ENCODE results near the gene USP7. TPM values are rescaled to one million over a fixed set of nuclear protein-coding genes. Genes with fewer than 3 reads are reported as not detected.
"Not testable (repeated sequence)": the region's sequence is repeated elsewhere in the genome, so short reads cannot be mapped to it uniquely, and the experiment has no call there.

USP7 gene
- polyA plus RNA-seq (ENCODE audit: insufficient read length in 4 of 4) = 100 to 1,000 TPM in 3 of 4 donors, 10 to 100 TPM in 1; 94.3 to 137 (median 127) TPM

DNA sequence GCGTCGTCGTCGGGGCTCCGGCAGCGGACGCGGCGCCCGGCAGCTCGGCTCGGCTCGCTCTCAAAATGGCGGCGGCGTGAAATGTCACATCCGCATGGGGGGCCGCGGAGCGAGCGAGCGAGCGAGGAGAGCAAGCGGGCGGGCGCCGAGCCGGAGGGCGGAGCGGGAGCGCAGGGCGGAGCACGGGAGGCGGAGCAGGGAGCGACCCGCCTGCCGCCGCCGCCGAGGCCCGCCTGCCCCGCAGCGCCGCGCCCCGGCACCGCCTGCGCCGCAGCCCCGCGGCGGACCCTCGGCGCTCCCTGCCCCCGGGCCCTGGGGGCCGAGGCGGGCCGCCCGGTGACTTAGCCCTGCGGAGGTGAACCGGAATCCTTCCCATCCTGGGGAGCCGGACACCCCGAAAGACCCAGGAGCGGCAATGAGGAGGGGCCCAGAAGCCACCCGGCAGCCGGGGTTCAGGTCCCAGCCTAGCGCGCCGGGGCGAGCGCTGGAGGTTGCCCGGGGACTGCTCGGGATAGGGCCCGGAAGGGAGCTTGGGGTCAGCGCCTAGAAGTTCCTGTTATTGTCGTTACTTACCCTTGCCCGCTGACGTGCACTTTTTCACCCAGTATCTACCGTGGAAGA, at the start of gene USP7:
Gene USP7, minus strand, starts transcription at position 86 of the 621 bp plus-strand sequence. CDS start 621 bp downstream, outside the sequence.
- peak; percentile 66 to 86 (median 82) for DNase-seq (ENCODE audit: low read depth in 4 of 4, low spot score in 3 of 4)

DNA sequence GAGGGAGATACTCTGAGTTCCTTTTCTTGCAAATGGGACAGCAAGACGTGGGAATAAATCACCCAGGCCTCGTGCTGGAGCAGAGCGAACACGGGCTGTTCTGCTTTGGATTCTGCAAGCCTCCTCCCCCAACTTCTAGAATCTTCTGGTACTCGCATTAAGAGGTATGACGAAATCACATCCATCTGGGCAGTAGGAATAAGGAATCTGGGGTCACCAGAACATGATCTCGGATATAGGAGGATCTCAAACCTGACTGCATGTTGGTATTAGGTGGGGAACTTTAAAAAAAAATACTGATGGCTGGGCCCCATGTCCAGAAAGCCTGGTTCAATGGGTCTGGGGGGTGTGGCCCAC, 49.8 kb upstream of the USP7 start:
- no peak for DNase-seq (ENCODE audit: low read depth in 4 of 4, low spot score in 3 of 4)

DNA sequence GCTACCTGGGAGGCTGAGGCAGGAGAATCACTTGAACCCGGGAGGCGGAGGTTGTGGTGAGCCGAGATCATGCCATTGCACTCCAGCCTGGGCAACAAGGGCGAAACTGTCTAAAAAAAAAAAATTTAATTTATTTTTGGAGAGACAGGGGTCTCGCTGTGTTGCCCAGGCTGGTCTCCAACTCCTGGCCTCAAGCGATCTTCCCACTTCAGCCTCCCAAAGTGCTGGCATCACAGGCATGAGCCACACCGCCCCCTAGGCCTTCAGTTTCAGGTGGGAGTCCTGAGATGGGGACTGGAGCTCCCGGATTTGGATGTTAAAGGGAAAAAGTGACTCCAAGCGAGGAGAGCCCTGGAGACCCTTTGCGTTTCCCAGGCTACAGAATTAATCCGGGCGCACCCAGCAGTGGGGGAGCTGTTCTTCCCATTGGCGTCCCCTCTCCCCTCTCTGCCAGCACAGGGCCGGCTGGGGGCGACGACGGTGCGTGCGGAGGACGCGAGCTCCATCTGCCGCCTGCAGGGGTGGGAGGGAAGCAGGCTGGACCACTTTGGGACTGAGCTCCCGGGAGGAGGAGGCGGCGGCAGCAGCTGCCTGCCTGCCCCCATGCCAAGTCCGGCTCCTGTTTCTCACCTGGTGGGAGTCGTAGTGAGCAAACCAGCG, 49.3 kb upstream of the USP7 start:
- no peak for DNase-seq (ENCODE audit: low read depth in 4 of 4, low spot score in 3 of 4)

DNA sequence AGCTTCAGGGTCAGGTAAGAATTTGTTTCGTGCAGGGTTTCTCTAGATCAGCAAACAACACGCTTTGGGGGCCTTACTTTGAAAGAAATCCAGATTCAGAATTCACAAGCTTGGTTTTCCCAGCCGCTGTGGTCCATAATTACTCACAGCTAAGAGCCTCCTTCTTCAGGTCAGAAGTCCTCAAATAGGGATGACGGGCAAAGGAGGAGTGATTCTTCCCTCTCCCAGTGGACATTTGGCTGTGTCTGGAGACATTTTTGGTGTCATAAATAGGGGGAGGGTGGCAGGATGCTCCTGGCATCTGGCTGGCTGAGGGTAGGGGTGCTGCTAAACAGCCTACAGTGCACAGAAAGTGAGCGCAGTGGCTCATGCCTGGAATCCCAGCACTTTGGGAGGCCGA, 48.6 kb upstream of the USP7 start:
- DNase-seq (ENCODE audit: low read depth in 4 of 4, low spot score in 3 of 4) = no peak

GRCh38 chr16:9008601-9009260, 45.0 kb upstream of the USP7 start:
- DNase-seq (ENCODE audit: low read depth in 4 of 4, low spot score in 3 of 4) = peak in 2 of 4 donors; percentile 28 to 40

DNA sequence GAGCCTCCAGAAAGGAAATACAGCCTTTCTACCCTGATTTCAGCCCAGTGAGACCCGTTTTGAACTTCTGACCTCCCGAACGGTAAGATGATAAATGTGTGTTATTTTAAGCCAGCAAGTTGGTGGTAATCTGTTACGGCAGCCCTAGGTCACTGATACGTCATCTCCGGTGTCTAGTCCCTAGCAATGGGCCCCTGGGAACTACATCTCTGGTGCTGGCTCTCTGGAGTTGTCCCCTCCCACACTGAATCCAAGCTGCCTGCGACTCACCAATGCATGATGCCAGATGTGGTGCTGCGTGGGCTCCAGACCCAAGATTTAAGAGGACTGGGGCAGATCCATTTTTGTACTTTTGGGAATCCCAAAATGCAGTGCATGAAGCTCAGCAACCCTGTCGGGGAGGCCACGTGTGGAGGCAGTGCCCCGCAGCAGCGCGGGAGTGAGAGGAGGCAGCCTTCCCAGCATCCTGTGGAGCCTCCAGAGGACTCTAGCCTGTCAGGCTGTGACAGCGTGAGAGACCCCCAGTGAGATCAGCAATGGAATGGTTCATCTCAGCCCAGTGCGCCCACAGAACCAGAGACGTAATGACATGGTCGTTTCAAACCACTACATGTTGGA, 43.6 kb upstream of the USP7 start:
- no peak for DNase-seq (ENCODE audit: low read depth in 4 of 4, low spot score in 3 of 4)

- DNase-seq (ENCODE audit: low read depth in 4 of 4, low spot score in 3 of 4) = no peak
Measured at GRCh38 chr16:9004183-9004582, 40.5 kb upstream of the USP7 start.

- DNase-seq (ENCODE audit: low read depth in 4 of 4, low spot score in 3 of 4) = no peak
Measured at GRCh38 chr16:9003763-9004162, 40.1 kb upstream of the USP7 start.

DNA sequence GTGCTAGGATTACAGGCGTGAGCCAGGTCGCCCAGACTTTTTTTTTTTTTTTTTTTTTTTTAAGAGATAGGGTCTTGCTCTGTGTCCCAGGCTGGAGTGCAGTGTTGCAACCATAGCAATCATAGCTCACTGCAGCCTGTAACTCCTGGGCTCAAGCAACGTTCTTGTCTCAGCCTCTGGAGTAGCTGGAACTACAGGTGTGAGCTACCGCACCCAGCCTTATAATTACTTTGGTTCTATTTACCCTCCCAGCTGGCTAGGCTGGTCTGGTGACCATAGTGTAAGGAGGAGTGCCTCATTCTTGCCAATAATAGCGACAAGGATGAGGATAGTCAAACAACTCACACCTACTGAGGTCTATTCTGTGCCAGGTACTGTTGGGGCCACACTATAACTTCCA, 39.6 kb upstream of the USP7 start:
- DNase-seq (ENCODE audit: low read depth in 4 of 4, low spot score in 3 of 4) = no peak

DNA sequence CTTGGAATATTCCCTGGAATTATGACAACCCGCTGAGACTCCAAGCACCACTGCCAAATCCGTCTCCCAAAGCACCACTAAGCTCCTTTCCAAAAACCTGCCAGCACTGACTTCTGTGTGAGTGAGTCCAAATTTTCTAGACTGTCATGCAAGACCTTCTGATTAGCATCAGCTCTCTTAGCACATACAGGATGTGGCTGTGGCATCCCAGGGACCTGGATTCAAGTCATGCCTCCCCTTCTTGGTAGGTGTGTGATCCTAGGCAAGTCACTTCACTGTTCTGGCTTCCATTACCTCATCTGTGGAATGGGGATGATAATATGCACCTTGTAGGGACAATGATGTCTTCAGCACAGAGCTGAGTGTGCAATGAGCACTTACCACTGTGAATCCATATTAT, 38.3 kb upstream of the USP7 start:
- DNase-seq (ENCODE audit: low read depth in 4 of 4, low spot score in 3 of 4) = no peak

GRCh38 chr16:9000664-9001063, 37.0 kb upstream of the USP7 start:
- DNase-seq (ENCODE audit: low read depth in 4 of 4, low spot score in 3 of 4) = no peak

DNA sequence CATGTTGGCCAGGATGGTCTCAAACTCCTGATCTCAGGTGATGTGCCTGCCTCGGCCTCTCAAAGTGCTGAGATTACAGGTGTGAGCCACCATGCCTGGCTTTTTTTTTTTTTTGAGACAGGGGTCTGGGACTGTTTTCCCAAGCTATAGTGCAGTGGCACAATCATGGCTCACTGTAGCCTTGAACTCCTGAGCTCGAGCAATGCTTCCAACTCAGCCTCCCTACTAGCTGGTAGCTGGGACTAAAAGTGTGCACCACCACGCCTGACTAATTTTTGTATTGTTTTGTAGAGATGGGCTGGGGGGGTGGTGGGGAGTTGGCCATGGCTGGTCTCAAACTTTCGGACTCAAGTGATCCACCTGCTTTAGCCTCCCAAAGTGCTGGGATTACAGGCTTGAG, 36.1 kb upstream of the USP7 start:
- no peak for DNase-seq (ENCODE audit: low read depth in 4 of 4, low spot score in 3 of 4)

GRCh38 chr16:8998108-8998507, 34.4 kb upstream of the USP7 start:
- no peak for DNase-seq (ENCODE audit: low read depth in 4 of 4, low spot score in 3 of 4)

GRCh38 chr16:8996891-8997290, 33.2 kb upstream of the USP7 start:
- DNase-seq (ENCODE audit: low read depth in 4 of 4, low spot score in 3 of 4) = no peak

GRCh38 chr16:8990445-8990844, 26.7 kb upstream of the USP7 start:
- no peak for DNase-seq (ENCODE audit: low read depth in 4 of 4, low spot score in 3 of 4)

DNA sequence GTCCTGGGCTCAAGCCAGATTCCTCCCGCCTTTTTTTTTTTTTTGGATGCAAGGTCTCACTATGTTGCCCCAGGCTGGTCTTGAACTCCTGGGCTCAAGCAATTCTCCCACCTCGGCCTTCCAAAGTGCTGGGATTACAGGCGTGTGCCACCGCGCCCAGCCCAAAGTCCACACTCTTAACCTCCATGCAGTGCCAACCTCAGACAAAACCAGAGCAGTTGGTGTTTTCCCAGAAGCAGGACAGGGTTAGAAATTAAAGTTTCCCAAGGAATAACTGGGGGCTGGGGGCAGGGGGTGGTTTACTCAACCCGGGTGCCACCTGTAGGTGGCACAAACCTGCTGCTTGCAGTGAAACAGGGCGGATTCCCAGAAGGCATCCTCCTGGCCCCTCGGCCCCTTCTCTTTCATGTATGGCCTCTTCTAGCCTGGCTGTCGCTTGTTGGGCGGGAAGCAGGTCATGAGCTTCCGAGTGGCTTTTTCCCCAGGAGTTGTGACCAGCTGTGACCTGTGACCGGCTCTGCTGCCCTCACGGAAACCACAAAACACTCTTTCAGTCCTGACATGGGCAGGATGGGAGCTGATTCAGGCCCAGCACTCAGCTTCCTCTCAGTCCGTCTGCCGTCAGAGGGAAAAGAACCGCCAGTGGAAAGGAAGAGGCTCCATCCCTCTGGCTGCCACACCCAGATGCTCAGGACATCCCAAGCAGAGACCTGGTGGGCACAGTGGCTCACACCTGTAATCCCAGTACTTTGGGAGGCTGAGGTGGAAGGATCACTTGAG, 25.6 kb upstream of the USP7 start:
- no peak for DNase-seq (ENCODE audit: low read depth in 4 of 4, low spot score in 3 of 4)

- DNase-seq (ENCODE audit: low read depth in 4 of 4, low spot score in 3 of 4) = no peak
Measured at GRCh38 chr16:8986818-8987191, 23.1 kb upstream of the USP7 start.

DNA sequence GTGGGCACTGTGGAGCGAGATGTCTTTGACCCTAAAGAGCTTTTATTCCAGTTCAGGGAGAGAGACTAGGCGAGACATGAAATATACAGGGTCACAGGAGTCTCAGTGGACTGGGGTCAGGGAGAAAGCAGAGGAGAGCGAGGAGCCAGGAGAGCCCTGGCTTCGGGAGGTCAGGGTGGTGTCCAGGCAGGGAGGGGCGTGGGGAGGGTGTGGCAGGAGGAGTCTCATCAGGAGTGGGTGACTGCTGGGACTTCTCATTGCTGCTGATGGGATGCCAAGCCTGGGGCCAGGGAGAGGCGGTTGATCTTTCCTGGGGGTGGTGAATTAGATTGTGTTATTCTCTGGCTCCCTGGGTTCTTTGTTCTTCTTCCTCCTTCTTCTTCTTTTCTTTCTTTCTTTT, 22.4 kb upstream of the USP7 start:
- DNase-seq (ENCODE audit: low read depth in 4 of 4, low spot score in 3 of 4) = no peak

- no peak for DNase-seq (ENCODE audit: low read depth in 4 of 4, low spot score in 3 of 4)
Measured at GRCh38 chr16:8982816-8983215, 19.1 kb upstream of the USP7 start.

GRCh38 chr16:8981901-8982300, 18.2 kb upstream of the USP7 start:
- DNase-seq (ENCODE audit: low read depth in 4 of 4, low spot score in 3 of 4) = not testable (repeated sequence)

GRCh38 chr16:8976189-8976588, 12.5 kb upstream of the USP7 start:
- not testable (repeated sequence) for DNase-seq (ENCODE audit: low read depth in 4 of 4, low spot score in 3 of 4)

Measured in left renal pelvis (tissue), 4 donors.